Myocyte (in vitro differentiated cells): ENCODE data around the gene NEK8. TPM values are rescaled to one million over a fixed set of nuclear protein-coding genes. Genes with fewer than 3 reads are reported as not detected.
A peak's percentile ranks its signal among the peaks of the same experiment; 100 is the strongest.
"Not testable (repeated sequence)": the region's sequence is repeated elsewhere in the genome, so short reads cannot be mapped to it uniquely, and the experiment has no call there.

Experiments
- DNase-seq: peaks from one replicate; pipeline ENCODE4 v3.0.0-alpha.2; 2012; ENCODE audit warnings: low read depth
- total RNA-seq: library from RNA; depleted of rRNA; stranded (reverse); fragments of >200 nt; gene quantifications from 2 replicates; pipeline ENCODE4 v1.2.3, GENCODE V29; 2014

NEK8 gene
- total RNA-seq, 1 donor from 2014 or later = 6.0 TPM

DNA sequence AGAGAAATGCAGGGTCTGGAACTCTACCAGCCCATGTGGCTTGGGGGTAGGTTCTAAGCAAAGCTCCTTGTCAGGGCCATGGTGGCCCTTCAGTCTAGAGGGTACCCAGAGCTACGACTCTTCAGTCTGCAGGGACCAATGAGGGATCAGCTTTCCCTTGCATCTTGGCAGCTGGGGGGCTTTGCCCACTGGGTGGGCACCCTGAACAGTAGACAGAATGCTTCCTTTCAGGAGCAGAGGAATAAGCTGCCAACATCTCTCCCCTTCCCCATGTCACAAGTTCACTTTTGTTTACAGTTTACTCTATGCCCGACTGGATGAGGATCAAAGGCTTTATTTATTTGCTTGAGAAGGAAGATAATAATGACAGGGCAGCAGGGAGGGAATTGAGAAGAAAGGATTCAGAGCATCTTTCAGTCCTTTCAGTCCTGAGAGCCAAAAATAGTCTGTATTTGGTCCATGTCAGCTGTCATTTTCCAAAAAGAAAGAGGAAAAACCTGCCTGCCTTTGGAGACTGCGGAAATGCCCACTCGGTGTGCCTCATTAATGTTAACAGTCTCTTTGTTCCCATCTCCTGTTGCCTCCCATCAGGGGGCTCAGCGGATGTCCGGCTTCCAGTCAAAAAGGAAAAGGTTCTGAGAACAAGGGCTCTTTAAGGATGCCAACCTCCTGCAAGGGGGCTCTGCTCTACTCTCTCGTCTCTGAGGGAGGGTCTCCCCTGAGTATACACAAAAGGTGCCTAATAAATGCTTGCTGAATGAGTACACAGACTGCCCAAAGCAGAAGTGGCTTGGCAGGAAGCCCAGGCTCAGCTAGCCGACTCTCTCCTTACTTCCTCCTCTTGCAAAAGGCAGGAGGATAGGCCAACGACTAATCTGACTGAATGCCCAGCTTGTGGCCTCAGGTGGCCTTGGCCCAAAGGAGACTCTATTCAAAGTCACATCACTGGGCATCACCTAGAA, 32.3 kb downstream of the NEK8 start:
- DNase-seq = no peak

DNA sequence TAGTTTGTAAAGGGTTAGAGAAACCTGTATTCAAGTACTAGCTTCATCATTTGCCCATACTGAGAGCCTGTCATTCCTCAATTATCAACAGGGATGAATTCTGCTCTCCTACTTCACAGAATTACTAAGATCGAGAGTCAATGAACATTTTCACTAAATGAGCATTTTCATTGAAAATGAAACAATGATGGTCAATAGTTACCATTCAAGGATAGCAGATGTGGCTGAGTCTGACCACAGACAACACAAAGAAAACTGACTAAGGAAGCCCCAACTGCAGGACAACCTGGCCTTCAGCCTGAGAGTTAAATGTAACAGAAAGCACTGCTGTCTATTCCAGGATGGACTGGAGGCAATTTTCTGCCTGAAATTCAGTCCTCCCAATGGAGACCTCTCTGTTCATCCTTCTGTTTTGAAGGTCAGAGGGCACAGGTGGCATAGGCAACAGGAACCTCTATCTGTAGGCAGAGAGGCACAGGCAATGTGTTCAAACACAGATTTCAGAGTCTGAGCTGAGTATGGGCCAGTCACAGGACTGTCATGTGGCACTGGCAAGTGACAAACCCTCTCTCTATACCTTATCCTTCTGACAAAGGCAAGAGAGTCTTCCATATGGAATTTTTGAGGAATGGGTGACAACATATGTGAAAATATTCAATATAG, 34.7 kb downstream of the NEK8 start:
- no peak for DNase-seq

- peak; percentile 81 for DNase-seq
These were observed 35.2 kb downstream of the NEK8 start for GRCh38 chr17:28763804-28764266.

- peak; percentile 64 for DNase-seq
These were observed 36.5 kb downstream of the NEK8 start for GRCh38 chr17:28765038-28765437.

GRCh38 chr17:28773736-28774135, 45.1 kb downstream of the NEK8 start:
- no peak for DNase-seq

DNA sequence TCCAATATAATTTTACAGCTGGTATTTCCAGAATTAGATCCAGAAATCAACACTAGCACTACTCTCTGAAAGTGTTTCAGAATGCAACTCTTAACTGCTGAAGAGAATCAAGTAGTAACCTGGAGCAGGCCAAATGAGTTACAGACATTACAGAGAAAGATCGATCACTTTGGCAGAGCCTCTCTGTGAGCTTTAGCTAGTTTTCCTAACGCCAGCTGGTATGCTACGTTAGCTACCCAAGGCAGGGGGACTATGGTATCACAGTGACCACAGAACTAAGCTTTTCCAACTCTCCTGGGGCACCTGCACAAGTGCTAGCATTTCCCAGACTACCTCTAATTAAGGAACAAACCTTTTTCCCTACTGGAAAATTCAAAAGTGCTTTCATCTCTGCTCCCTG, 45.6 kb downstream of the NEK8 start:
- DNase-seq = no peak

DNA sequence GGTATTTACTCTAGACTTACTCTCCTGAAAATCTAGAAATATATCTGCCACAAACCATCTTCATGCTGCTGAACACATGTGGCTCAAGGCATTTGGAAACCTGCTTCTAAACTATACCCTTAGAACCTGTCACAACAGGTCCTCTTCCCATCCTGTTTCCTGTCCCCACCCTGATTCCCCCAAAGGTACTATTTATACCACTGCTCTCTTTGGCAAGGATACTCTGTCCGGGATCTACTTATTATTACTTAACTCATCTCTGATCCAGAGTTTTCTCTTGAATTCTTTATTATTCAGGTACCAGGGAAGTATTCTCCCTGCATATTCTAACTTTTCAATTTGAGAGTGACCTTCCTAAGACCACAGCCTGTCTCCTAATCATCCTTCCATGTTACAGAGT, 48.6 kb downstream of the NEK8 start:
- no peak for DNase-seq

DNA sequence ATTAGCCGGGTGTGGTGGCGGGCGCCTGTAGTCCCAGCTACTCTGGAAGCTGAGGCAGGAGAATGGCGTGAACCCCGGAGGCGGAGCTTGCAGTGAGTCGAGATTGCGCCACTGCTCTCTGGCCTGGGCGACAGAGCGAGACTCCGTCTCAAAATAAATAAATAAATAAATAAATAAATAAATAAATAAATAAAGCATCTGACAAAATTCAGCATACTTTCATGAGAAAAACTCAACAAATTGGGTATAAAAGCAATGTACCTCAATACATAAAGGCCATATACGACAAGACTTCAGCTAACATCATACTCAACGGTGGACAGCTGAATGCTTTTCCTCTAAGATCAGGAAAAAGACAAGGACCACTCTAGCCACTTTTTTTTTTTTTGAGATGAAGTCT, 51.0 kb downstream of the NEK8 start:
- DNase-seq = not testable (repeated sequence)

DNA sequence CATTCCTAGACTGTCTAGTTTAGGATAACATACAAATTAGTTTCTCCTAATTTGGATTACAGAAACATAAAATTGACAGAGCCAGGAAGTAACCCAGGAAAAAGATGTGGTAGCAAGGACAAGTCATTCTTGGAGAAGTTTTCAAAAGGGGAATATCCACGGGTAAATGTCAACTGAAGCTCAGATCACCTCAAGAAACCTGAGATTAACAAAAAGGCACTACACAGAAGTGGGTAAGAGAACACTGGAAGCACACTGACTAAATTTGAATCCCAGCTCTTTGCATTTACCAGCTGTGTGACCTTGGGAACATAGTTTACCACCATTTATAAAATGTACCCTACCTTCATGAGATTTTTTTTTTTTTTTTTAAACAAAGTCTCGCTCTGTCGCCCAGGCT, 54.6 kb downstream of the NEK8 start:
- DNase-seq = no peak

DNA sequence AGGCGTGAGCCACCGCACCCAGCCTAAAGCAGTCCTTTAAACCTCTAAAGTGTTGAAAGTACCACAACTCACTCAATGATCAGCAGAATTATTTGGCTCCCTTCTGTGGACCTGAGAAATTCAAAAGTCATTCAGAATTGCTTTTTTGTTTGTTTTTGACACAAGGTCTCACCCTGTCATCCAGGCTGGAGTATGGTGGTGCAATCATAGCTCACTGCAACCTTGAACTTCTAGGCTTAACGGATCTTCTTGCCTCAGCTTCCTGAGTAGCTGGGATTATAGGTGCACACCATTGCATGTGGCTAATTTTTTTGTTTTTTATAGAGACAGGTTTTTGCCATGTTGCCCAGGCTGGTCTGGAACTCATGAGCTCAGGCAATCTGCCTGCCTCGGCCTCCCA, 59.5 kb downstream of the NEK8 start:
- no peak for DNase-seq

Other genes starting within 250 kb of the NEK8 start
- not detected in 2 replicates for gene FOXN1, start 222.4 kb upstream of the NEK8 start, total RNA-seq
- 74.8 and 222 TPM in 2 replicates for gene UNC119, start 176.2 kb upstream of the NEK8 start, total RNA-seq
- gene PIGS, start 157.3 kb upstream of the NEK8 start, total RNA-seq = 162 and 204 TPM in 2 replicates
- gene ALDOC, start 151.9 kb upstream of the NEK8 start, total RNA-seq = 22.5 and 25.9 TPM in 2 replicates
- 2.2 and 4.3 TPM in 2 replicates for gene SPAG5, start 129.8 kb upstream of the NEK8 start, total RNA-seq
- 12.2 and 14.6 TPM in 2 replicates for gene RSKR, start 114.6 kb upstream of the NEK8 start, total RNA-seq
- 144 and 157 TPM in 2 replicates for gene BLTP2, start 83.6 kb upstream of the NEK8 start, total RNA-seq
- 36.3 and 39.7 TPM in 2 replicates for gene SDF2, start 66.9 kb upstream of the NEK8 start, total RNA-seq
- 37.5 and 38.3 TPM in 2 replicates for gene SUPT6H, start 66.6 kb upstream of the NEK8 start, total RNA-seq
- 1.0 and 1.6 TPM in 2 replicates for gene PROCA1, start 16.9 kb upstream of the NEK8 start, total RNA-seq
- 162 and 198 TPM in 2 replicates for gene RAB34, start 10.9 kb upstream of the NEK8 start, total RNA-seq
- 261 and 384 TPM in 2 replicates for gene RPL23A, start 8.8 kb upstream of the NEK8 start, total RNA-seq
- gene TLCD1, start 2.6 kb upstream of the NEK8 start, total RNA-seq = 11.1 and 22.3 TPM in 2 replicates
- gene TRAF4, start 15.2 kb downstream of the NEK8 start, total RNA-seq = 173 and 248 TPM in 2 replicates
- 12.7 and 13.3 TPM in 2 replicates for gene FAM222B, start 114.0 kb downstream of the NEK8 start, total RNA-seq
- gene ERAL1, start 126.2 kb downstream of the NEK8 start, total RNA-seq = 35.2 and 43.7 TPM in 2 replicates
- gene FLOT2, start 168.9 kb downstream of the NEK8 start, total RNA-seq = 30.1 and 36.4 TPM in 2 replicates
- gene DHRS13, start 174.3 kb downstream of the NEK8 start, total RNA-seq = 3.3 and 5.3 TPM in 2 replicates
- 18.5 and 21.4 TPM in 2 replicates for gene PHF12, start 222.7 kb downstream of the NEK8 start, total RNA-seq